H7 (cell line): ENCODE data around the gene POFUT1. TPM values are rescaled to one million over a fixed set of nuclear protein-coding genes. Genes with fewer than 3 reads are reported as not detected.
"Not testable (repeated sequence)": the region's sequence is repeated elsewhere in the genome, so short reads cannot be mapped to it uniquely, and the experiment has no call there.

Source experiments
- DNase-seq: peaks from one replicate; pipeline ENCODE4 v3.0.0; 2012
- H3K27me3 ChIP-seq: 2 replicates; pipeline ENCODE4 v1.6.0; 2011; ENCODE audit warnings: mild to moderate bottlenecking, low read length; ENCODE audit not compliant: control insufficient read depth, insufficient read depth
- H3K36me3 ChIP-seq: replicated peaks from 2 replicates; pipeline ENCODE4 v1.5.1; 2011; ENCODE audit warnings: low read length; ENCODE audit not compliant: control insufficient read depth, insufficient read depth
- H3K4me3 ChIP-seq: 2 replicates; pipeline ENCODE4 v1.5.1; 2011; ENCODE audit warnings: low read depth, mild to moderate bottlenecking, control low read depth, low read length, moderate library complexity; ENCODE audit not compliant: insufficient read depth
- total RNA-seq: library from RNA; depleted of rRNA; stranded (reverse); fragments of >200 nt; shearing (Covaris generic); gene quantifications from 2 replicates; pipeline ENCODE4 v1.2.3, GENCODE V29; 2014

The POFUT1 gene
- total RNA-seq, 1 experiment from 2014 or later = 25.9 TPM

- Histone ChIP-seq H3K4me3 (no peak overlapping the region), H3K36me3 (no peaks in the 10 kb centered on the region), H3K27me3 (no peaks in the 10 kb centered on the region)
- DNase-seq = no peak
These were observed 27.7 kb upstream of the POFUT1 start for GRCh38 chr20:32179934-32180333.

- no peak for DNase-seq
- Histone ChIP-seq H3K36me3 (no peaks in the 10 kb centered on the region), H3K4me3 (no peak overlapping the region), H3K27me3 (no peaks in the 10 kb centered on the region)
These were observed 26.1 kb upstream of the POFUT1 start for GRCh38 chr20:32181606-32182005.

- Histone ChIP-seq H3K36me3 (no peaks in the 10 kb centered on the region; the same call in 1 of the 2 replicates), H3K27me3 (no peaks in the 10 kb centered on the region), H3K4me3 (no peak overlapping the region)
- no peak for DNase-seq
These were observed 23.6 kb upstream of the POFUT1 start for GRCh38 chr20:32183947-32184635.

GRCh38 chr20:32184961-32185603 lies 22.6 kb upstream of the POFUT1 start:
- no peaks in the 10 kb centered on the region; the same call in 1 of the 2 replicates for H3K36me3 ChIP-seq
- DNase-seq = no peak
- no peaks in the 10 kb centered on the region for H3K27me3 ChIP-seq
- no peak overlapping the region for H3K4me3 ChIP-seq

GRCh38 chr20:32186506-32186905 lies 21.2 kb upstream of the POFUT1 start:
- H3K36me3 ChIP-seq = no peaks in the 10 kb centered on the region; the same call in 1 of the 2 replicates

GRCh38 chr20:32188376-32189122 lies 19.1 kb upstream of the POFUT1 start:
- Histone ChIP-seq H3K27me3 (no peaks in the 10 kb centered on the region; the same call in 1 of the 2 replicates), H3K4me3 (no peak overlapping the region), H3K36me3 (peaks cover 1% of the 10 kb centered on the region)
- no peak for DNase-seq

More at GRCh38 chr20:32186506-32186905, 21.2 kb upstream of the POFUT1 start:
- Histone ChIP-seq H3K4me3 (no peak overlapping the region), H3K27me3 (no peaks in the 10 kb centered on the region; the same call in 1 of the 2 replicates)
- DNase-seq = no peak

- H3K36me3 ChIP-seq = peaks cover 1% of the 10 kb centered on the region
- H3K4me3 ChIP-seq = no peak overlapping the region
- DNase-seq = no peak
- no peaks in the 10 kb centered on the region; the same call in 1 of the 2 replicates for H3K27me3 ChIP-seq
These were observed 18.6 kb upstream of the POFUT1 start for GRCh38 chr20:32189123-32189410.

- H3K4me3 ChIP-seq = peak overlapping the region; percentile 64
- no peaks in the 10 kb centered on the region; the same call in 1 of the 2 replicates for H3K27me3 ChIP-seq
- DNase-seq = peak; percentile 94
- H3K36me3 ChIP-seq = peaks cover 2% of the 10 kb centered on the region
These were observed 17.7 kb upstream of the POFUT1 start for GRCh38 chr20:32189691-32190615.

- H3K4me3 ChIP-seq = peak overlapping the region; percentile 64
- peaks cover 7% of the 10 kb centered on the region for H3K36me3 ChIP-seq
- H3K27me3 ChIP-seq = no peaks in the 10 kb centered on the region; the same call in 1 of the 2 replicates
- DNase-seq = peak; percentile 73
These were observed 16.9 kb upstream of the POFUT1 start for GRCh38 chr20:32190616-32191415.

GRCh38 chr20:32191422-32191821 lies 16.3 kb upstream of the POFUT1 start:
- Histone ChIP-seq H3K4me3 (no peak overlapping the region), H3K27me3 (no peaks in the 10 kb centered on the region; the same call in 1 of the 2 replicates), H3K36me3 (peaks cover 11% of the 10 kb centered on the region)
- DNase-seq = no peak

GRCh38 chr20:32191873-32192272 lies 15.8 kb upstream of the POFUT1 start:
- no peaks in the 10 kb centered on the region; the same call in 1 of the 2 replicates for H3K27me3 ChIP-seq
- H3K4me3 ChIP-seq = no peak overlapping the region
- no peak for DNase-seq
- peaks cover 14% of the 10 kb centered on the region for H3K36me3 ChIP-seq

GRCh38 chr20:32192698-32193097 lies 15.0 kb upstream of the POFUT1 start:
- peaks cover 20% of the 10 kb centered on the region for H3K36me3 ChIP-seq
- H3K27me3 ChIP-seq = no peaks in the 10 kb centered on the region; the same call in 1 of the 2 replicates
- no peak for DNase-seq
- H3K4me3 ChIP-seq = no peak overlapping the region

- DNase-seq, H3K27me3 ChIP-seq, H3K4me3 ChIP-seq: not testable (repeated sequence)
- peaks cover 24% of the 10 kb centered on the region for H3K36me3 ChIP-seq
These were observed 14.3 kb upstream of the POFUT1 start for GRCh38 chr20:32193336-32193735.
